Osteocyte (in vitro differentiated cells): ENCODE results near the gene DNM2. TPM values are rescaled to one million over a fixed set of nuclear protein-coding genes. Genes with fewer than 3 reads are reported as not detected.

Experiments
- DNase-seq: peaks from one replicate; pipeline ENCODE4 v3.0.0; 2021; ENCODE audit warnings: mixed read lengths; ENCODE audit not compliant: unreplicated experiment; ENCODE audit errors: extremely low spot score
- H3K27ac Mint-ChIP-seq: one replicate; pipeline ENCODE4 v1.8.0; 2021; ENCODE audit warnings: mild to moderate bottlenecking, mixed read lengths; ENCODE audit not compliant: unreplicated experiment
- H3K27me3 Mint-ChIP-seq: one replicate; pipeline ENCODE4 v1.8.0; 2021; ENCODE audit warnings: mixed read lengths; ENCODE audit not compliant: unreplicated experiment
- H3K36me3 Mint-ChIP-seq: one replicate; pipeline ENCODE4 v1.8.0; 2021; ENCODE audit warnings: mixed read lengths; ENCODE audit not compliant: unreplicated experiment
- H3K4me1 Mint-ChIP-seq: one replicate; pipeline ENCODE4 v1.8.0; 2021; ENCODE audit warnings: mixed read lengths; ENCODE audit not compliant: unreplicated experiment
- H3K4me3 Mint-ChIP-seq: one replicate; pipeline ENCODE4 v1.8.0; 2021; ENCODE audit warnings: mild to moderate bottlenecking, moderate library complexity, mixed read lengths; ENCODE audit not compliant: unreplicated experiment
- H3K9me3 Mint-ChIP-seq: one replicate; pipeline ENCODE4 v1.8.0; 2021; ENCODE audit warnings: mixed read lengths; ENCODE audit not compliant: unreplicated experiment
- total RNA-seq: library from RNA; stranded (reverse); gene quantifications from 2 replicates; pipeline ENCODE4 v1.2.1, GENCODE V29; 2021
- TF ChIP-seq, protein P1 (sequence below): fragments of 200-600 bp; sonication (generic); IDR thresholded peaks from 2 replicates; pipeline ENCODE4 v1.5.0; 2021; ENCODE audit warnings: antibody characterized with exemption, mild to moderate bottlenecking, moderate library complexity

DNM2 gene
- total RNA-seq, 1 donor from 2014 or later: 157 TPM

DNA sequence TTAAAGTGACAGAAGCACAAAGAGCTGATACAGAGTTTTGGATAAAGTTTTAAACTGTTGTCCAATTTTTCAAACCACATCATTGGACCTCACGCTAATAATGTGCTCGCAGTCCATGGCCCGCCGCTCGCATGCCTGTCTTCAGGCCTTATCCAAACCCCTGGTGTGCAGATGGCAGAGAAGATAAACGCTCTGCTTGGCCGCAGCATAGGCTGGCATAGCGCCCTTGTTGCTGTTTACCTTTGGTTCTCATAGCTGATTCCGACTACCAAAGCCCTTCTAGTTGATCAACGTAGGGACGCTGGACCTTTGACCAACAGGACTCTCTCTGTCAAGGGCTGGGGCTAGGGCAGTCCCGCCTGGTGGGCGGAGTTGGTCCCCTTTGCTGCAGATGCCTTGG lies 40.1 kb upstream of the DNM2 start:
- no peaks in the 10 kb centered on the region for H3K4me1 Mint-ChIP-seq
- H3K4me3 Mint-ChIP-seq: no peak overlapping the region
- peaks cover 38% of the 10 kb centered on the region for H3K36me3 Mint-ChIP-seq
- no peaks in the 10 kb centered on the region for H3K27me3 Mint-ChIP-seq
- no peaks in the 10 kb centered on the region for H3K9me3 Mint-ChIP-seq
- no peak overlapping the region for H3K27ac Mint-ChIP-seq
- DNase-seq: no peak
- TF ChIP-seq, protein P1, sequence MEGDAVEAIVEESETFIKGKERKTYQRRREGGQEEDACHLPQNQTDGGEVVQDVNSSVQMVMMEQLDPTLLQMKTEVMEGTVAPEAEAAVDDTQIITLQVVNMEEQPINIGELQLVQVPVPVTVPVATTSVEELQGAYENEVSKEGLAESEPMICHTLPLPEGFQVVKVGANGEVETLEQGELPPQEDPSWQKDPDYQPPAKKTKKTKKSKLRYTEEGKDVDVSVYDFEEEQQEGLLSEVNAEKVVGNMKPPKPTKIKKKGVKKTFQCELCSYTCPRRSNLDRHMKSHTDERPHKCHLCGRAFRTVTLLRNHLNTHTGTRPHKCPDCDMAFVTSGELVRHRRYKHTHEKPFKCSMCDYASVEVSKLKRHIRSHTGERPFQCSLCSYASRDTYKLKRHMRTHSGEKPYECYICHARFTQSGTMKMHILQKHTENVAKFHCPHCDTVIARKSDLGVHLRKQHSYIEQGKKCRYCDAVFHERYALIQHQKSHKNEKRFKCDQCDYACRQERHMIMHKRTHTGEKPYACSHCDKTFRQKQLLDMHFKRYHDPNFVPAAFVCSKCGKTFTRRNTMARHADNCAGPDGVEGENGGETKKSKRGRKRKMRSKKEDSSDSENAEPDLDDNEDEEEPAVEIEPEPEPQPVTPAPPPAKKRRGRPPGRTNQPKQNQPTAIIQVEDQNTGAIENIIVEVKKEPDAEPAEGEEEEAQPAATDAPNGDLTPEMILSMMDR: no peak

DNA sequence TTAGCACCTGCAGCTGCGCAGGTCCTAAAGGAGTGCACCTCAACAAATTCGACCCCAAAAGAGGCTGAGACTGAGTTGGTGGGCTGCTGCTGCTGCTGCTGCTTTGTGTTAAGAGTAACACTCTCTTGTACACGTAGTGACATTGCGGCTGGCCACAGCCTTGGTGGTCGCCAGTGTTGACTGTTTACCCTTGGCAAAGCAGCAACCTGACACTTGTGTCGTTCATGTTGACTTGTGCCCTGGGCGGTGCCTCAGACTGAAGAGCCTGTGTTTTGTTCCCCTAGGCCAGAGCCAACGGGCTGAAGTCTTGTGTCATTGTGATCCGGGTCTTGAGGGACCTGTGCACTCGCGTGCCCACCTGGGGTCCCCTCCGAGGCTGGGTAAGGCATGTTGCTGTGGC lies 39.1 kb upstream of the DNM2 start:
- H3K27me3 Mint-ChIP-seq: no peaks in the 10 kb centered on the region
- H3K9me3 Mint-ChIP-seq: no peaks in the 10 kb centered on the region
- peaks cover 32% of the 10 kb centered on the region for H3K36me3 Mint-ChIP-seq
- no peak overlapping the region for H3K27ac Mint-ChIP-seq
- no peaks in the 10 kb centered on the region for H3K4me1 Mint-ChIP-seq
- no peak overlapping the region for H3K4me3 Mint-ChIP-seq
- DNase-seq: no peak
- TF ChIP-seq, protein P1: no peak

DNA sequence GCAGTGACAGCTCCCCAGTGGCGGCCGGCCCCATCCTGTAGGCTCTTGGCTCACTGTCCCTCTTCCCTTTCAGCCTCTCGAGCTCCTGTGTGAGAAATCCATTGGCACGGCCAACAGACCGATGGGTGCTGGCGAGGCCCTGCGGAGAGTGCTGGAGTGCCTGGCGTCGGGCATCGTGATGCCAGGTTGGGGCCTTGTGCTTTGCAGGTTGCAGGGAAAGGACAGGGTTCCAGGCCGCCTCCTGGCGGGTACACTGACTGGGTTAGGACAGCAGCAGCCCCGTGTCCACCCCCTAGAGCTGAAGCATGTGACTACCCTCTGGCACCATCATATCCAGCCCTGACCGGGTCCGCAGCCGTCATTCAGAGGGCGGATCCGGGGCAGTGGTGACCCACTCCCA lies 38.1 kb upstream of the DNM2 start:
- H3K27me3 Mint-ChIP-seq: no peaks in the 10 kb centered on the region
- DNase-seq: no peak
- no peaks in the 10 kb centered on the region for H3K9me3 Mint-ChIP-seq

DNA sequence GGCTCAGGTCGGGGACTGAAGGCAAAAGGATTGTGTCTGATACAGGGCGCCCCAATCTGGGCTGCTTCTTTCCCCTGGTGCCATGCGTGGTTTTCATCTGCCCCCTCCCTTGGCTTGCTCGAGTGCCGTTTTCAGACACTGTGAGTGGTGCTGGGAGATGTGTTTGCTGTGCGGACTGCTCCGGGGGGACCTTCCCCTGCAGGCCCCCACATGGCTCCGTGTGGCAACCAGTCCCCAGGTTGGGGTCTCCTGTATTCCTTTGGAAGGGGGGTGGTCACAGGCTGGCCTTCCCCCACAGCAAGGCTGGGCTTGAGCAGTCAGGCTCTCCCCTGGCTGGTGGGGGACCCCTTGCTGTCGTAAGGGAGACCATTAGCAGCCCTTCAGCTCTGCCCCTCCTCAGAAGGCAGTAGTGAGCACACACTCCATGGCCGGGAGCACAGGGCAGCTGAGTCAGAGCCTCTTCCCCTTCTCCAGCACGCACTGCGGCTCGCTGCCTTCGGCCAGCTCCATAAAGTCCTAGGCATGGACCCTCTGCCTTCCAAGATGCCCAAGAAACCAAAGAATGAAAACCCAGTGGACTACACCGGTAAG lies 37.2 kb upstream of the DNM2 start:
- H3K4me1 Mint-ChIP-seq: no peaks in the 10 kb centered on the region
- H3K9me3 Mint-ChIP-seq: no peaks in the 10 kb centered on the region
- no peak overlapping the region for H3K27ac Mint-ChIP-seq
- no peaks in the 10 kb centered on the region for H3K27me3 Mint-ChIP-seq
- DNase-seq: no peak
- no peak overlapping the region for H3K4me3 Mint-ChIP-seq
- H3K36me3 Mint-ChIP-seq: peaks cover 38% of the 10 kb centered on the region
- TF ChIP-seq, protein P1: no peak

More for the DNA sequence above, 38.1 kb upstream of the DNM2 start:
- H3K4me3 Mint-ChIP-seq: no peak overlapping the region
- H3K27ac Mint-ChIP-seq: no peak overlapping the region
- H3K4me1 Mint-ChIP-seq: no peaks in the 10 kb centered on the region
- peaks cover 37% of the 10 kb centered on the region for H3K36me3 Mint-ChIP-seq
- TF ChIP-seq, protein P1: no peak

DNA sequence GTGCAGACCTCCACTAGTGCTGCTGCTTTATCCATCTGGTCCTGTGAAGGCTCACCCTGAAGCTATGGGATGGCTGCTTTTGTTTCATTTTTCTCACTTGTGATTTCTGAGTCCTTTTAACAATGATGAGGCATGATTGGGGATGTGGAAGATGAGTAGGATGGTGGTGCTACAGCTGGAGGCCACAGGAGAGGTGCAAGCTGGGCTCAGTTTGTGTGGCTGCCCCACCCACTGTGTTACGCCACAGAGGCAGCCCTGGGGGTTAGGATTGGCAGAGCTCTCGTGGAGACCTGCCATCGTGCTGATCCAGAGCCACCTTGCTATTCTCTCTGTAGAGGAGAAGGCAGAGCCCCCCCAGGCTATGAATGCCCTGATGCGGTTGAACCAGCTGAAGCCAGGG lies 36.2 kb upstream of the DNM2 start:
- Mint-ChIP-seq H3K9me3 (no peaks in the 10 kb centered on the region), H3K4me1 (no peaks in the 10 kb centered on the region), H3K36me3 (peaks cover 38% of the 10 kb centered on the region), H3K4me3 (no peak overlapping the region), H3K27ac (no peak overlapping the region), H3K27me3 (no peaks in the 10 kb centered on the region)
- TF ChIP-seq, protein P1: no peak
- no peak for DNase-seq
